HEK293T (cell line): Measurements from ENCODE around the gene WASF3.

Experiments
- ARNT ChIP-seq: fragments of 450-650 bp; IDR thresholded peaks from 2 replicates; pipeline ENCODE4 v1.6.1; 2017; ENCODE audit warnings: mild to moderate bottlenecking
- ELF4 ChIP-seq: fragments of 450-650 bp; IDR thresholded peaks from 2 replicates; pipeline ENCODE4 v1.6.1; 2017; ENCODE audit warnings: antibody characterized with exemption
- FOXM1 ChIP-seq: fragments of 450-650 bp; IDR thresholded peaks from 2 replicates; pipeline ENCODE4 v1.6.1; 2017; ENCODE audit warnings: mild to moderate bottlenecking, borderline replicate concordance
- L3MBTL2 ChIP-seq: fragments of 450-650 bp; conservative IDR thresholded peaks from 2 replicates; pipeline ENCODE4 v1.6.1; 2016; ENCODE audit warnings: mild to moderate bottlenecking
- SP1 ChIP-seq: fragments of 450-650 bp; IDR thresholded peaks from 2 replicates; pipeline ENCODE4 v1.6.1; 2017
- SUZ12 ChIP-seq: fragments of 450-650 bp; IDR thresholded peaks from 2 replicates; pipeline ENCODE4 v1.6.1; 2016; ENCODE audit warnings: mild to moderate bottlenecking

- TF ChIP-seq SUZ12 (no peak), ELF4 (no peak), SP1 (no peak), ARNT (no peak), FOXM1 (no peak), L3MBTL2 (no peak)
Observed at GRCh38 chr13:26629260-26629825, 71.9 kb downstream of the WASF3 start.
